ENCODE data around the gene HTT. TPM values are rescaled to one million over a fixed set of nuclear protein-coding genes. Genes with fewer than 3 reads are reported as not detected.
A peak's percentile ranks its signal among the peaks of the same experiment; 100 is the strongest.
"Not testable (repeated sequence)": the region's sequence is repeated elsewhere in the genome, so short reads cannot be mapped to it uniquely, and the experiment has no call there.

Gene HTT
- total and polyA plus RNA-seq, 3 experiments from 2014 or later = 5.1 to 58.6 (median 54.7) TPM

- Histone ChIP-seq H3K4me1 (ENCODE audit: insufficient read depth, low read length) (no peaks in the 10 kb centered on the region), H3K27me3 (ENCODE audit: insufficient read depth, low read length, poor library complexity, severe bottlenecking) (no peaks in the 10 kb centered on the region), H3K9me3 (ENCODE audit: low read length) (no peaks in the 10 kb centered on the region), H3K36me3 (ENCODE audit: insufficient read depth, low read length) (peaks cover 17% of the 10 kb centered on the region), H3K27ac (ENCODE audit: low read depth, low read length) (no peak overlapping the region), H3K4me3 (ENCODE audit: low read length) (no peak overlapping the region)
- Mint-ChIP-seq H3K36me3 (peaks cover 43 to 90% (median 46%) of the 10 kb centered on the region in 3 donors), H3K27me3 (no peaks in the 10 kb centered on the region), H3K27ac (peak overlapping the region in 3 of 8 donors; percentile 43 to 76 (median 70)), H3K4me3 (no peak overlapping the region), H3K9me3 (peaks cover 0 to 8% (median 6%) of the 10 kb centered on the region in 5 donors), H3K4me1 (peaks cover 0 to 3% (median 2%) of the 10 kb centered on the region in 3 donors)
- no peak for DNase-seq
- POLR2A ChIA-PET = interaction anchor here (0.6 kb wide), 1 partner anchor 24 kb away, joined by 3 read pairs; no protein-coding TSS in a partner anchor
- CTCF ChIA-PET = interaction anchor here (1.0 kb wide), 1 partner anchor 323 kb away, joined by 4 read pairs; no protein-coding TSS in a partner anchor
Measured at GRCh38 chr4:3157366-3157765, 82.9 kb downstream of the HTT start.

- H3K36me3 Mint-ChIP-seq = peaks cover 50 to 90% (median 59%) of the 10 kb centered on the region in 3 donors
- H3K4me3 Mint-ChIP-seq = no peak overlapping the region
- H3K27me3 ChIP-seq (ENCODE audit: insufficient read depth, low read length, poor library complexity, severe bottlenecking) = no peaks in the 10 kb centered on the region
- no peaks in the 10 kb centered on the region for H3K9me3 ChIP-seq (ENCODE audit: low read length)
- H3K27ac Mint-ChIP-seq = peak overlapping the region in 3 of 8 donors; percentile 13 to 45 (median 38)
- no peak for DNase-seq
- H3K27ac ChIP-seq (ENCODE audit: low read depth, low read length) = no peak overlapping the region
- H3K27me3 Mint-ChIP-seq = no peaks in the 10 kb centered on the region
- peaks cover 2 to 11% (median 2%) of the 10 kb centered on the region in 3 donors for H3K4me1 Mint-ChIP-seq
- POLR2A ChIA-PET = no interaction called here
- H3K36me3 ChIP-seq (ENCODE audit: insufficient read depth, low read length) = peaks cover 17% of the 10 kb centered on the region
- no peaks in the 10 kb centered on the region for H3K4me1 ChIP-seq (ENCODE audit: insufficient read depth, low read length)
- peaks cover 6 to 20% (median 14%) of the 10 kb centered on the region in 5 donors for H3K9me3 Mint-ChIP-seq
- no peak overlapping the region for H3K4me3 ChIP-seq (ENCODE audit: low read length)
- CTCF ChIA-PET = interaction anchor here (1.4 kb wide), 1 partner anchor 35 kb away, joined by 3 read pairs; no protein-coding TSS in a partner anchor
Measured at GRCh38 chr4:3158841-3159240, 84.4 kb downstream of the HTT start.

- no peak overlapping the region for H3K27ac ChIP-seq (ENCODE audit: low read depth, low read length)
- H3K4me1 ChIP-seq (ENCODE audit: insufficient read depth, low read length) = no peaks in the 10 kb centered on the region
- Mint-ChIP-seq H3K36me3 (peaks cover 57 to 95% (median 68%) of the 10 kb centered on the region in 3 donors), H3K4me3 (no peak overlapping the region), H3K27ac (peak overlapping the region in 2 of 8 donors; percentile 47 to 69), H3K4me1 (peaks cover 10 to 26% (median 16%) of the 10 kb centered on the region in 3 donors), H3K9me3 (peaks cover 6 to 23% (median 14%) of the 10 kb centered on the region in 5 donors), H3K27me3 (no peaks in the 10 kb centered on the region)
- no peak overlapping the region for H3K4me3 ChIP-seq (ENCODE audit: low read length)
- DNase-seq = no peak
- H3K9me3 ChIP-seq (ENCODE audit: low read length) = no peaks in the 10 kb centered on the region
- POLR2A ChIA-PET = no interaction called here
- no peaks in the 10 kb centered on the region for H3K27me3 ChIP-seq (ENCODE audit: insufficient read depth, low read length, poor library complexity, severe bottlenecking)
- peaks cover 14% of the 10 kb centered on the region for H3K36me3 ChIP-seq (ENCODE audit: insufficient read depth, low read length)
- CTCF ChIA-PET = no interaction called here
Measured at GRCh38 chr4:3160438-3160837, 86.0 kb downstream of the HTT start.

- CTCF ChIA-PET; H3K27me3 Mint-ChIP-seq; DNase-seq; POLR2A ChIA-PET; H3K27ac ChIP-seq (ENCODE audit: low read depth, low read length); H3K9me3 ChIP-seq (ENCODE audit: low read length); H3K27ac Mint-ChIP-seq; H3K4me1 ChIP-seq (ENCODE audit: insufficient read depth, low read length); H3K27me3 ChIP-seq (ENCODE audit: insufficient read depth, low read length, poor library complexity, severe bottlenecking); H3K4me3 Mint-ChIP-seq; H3K4me3 ChIP-seq (ENCODE audit: low read length): not testable (repeated sequence)
- Mint-ChIP-seq H3K36me3 (peaks cover 59 to 97% (median 71%) of the 10 kb centered on the region in 3 donors), H3K4me1 (peaks cover 12 to 32% (median 19%) of the 10 kb centered on the region in 3 donors), H3K9me3 (peaks cover 6 to 23% (median 14%) of the 10 kb centered on the region in 5 donors)
- H3K36me3 ChIP-seq (ENCODE audit: insufficient read depth, low read length) = peaks cover 14% of the 10 kb centered on the region
Measured at GRCh38 chr4:3161044-3161443, 86.6 kb downstream of the HTT start.

- Mint-ChIP-seq H3K9me3 (peaks cover 6 to 23% (median 14%) of the 10 kb centered on the region in 5 donors), H3K4me1 (peaks cover 20 to 45% (median 42%) of the 10 kb centered on the region in 3 donors), H3K36me3 (peaks cover 55 to 90% (median 58%) of the 10 kb centered on the region in 3 donors)
- H3K27me3 ChIP-seq (ENCODE audit: insufficient read depth, low read length, poor library complexity, severe bottlenecking); H3K27me3 Mint-ChIP-seq; DNase-seq; H3K4me3 ChIP-seq (ENCODE audit: low read length); CTCF ChIA-PET; H3K4me1 ChIP-seq (ENCODE audit: insufficient read depth, low read length); H3K27ac Mint-ChIP-seq; POLR2A ChIA-PET; H3K27ac ChIP-seq (ENCODE audit: low read depth, low read length); H3K9me3 ChIP-seq (ENCODE audit: low read length); H3K36me3 ChIP-seq (ENCODE audit: insufficient read depth, low read length); H3K4me3 Mint-ChIP-seq: not testable (repeated sequence)
Measured at GRCh38 chr4:3166434-3166833, 92.0 kb downstream of the HTT start.

- no peak for DNase-seq
- peaks cover 10% of the 10 kb centered on the region for H3K36me3 ChIP-seq (ENCODE audit: insufficient read depth, low read length)
- H3K4me1 ChIP-seq (ENCODE audit: insufficient read depth, low read length) = no peaks in the 10 kb centered on the region
- Mint-ChIP-seq H3K36me3 (peaks cover 50 to 90% (median 52%) of the 10 kb centered on the region in 3 donors), H3K4me3 (no peak overlapping the region), H3K27me3 (no peaks in the 10 kb centered on the region), H3K27ac (peak overlapping the region in 2 of 8 donors; percentile 12 to 17), H3K4me1 (peaks cover 18 to 45% (median 35%) of the 10 kb centered on the region in 3 donors), H3K9me3 (peaks cover 0 to 11% (median 1%) of the 10 kb centered on the region in 5 donors)
- H3K27me3 ChIP-seq (ENCODE audit: insufficient read depth, low read length, poor library complexity, severe bottlenecking) = no peaks in the 10 kb centered on the region
- no peaks in the 10 kb centered on the region for H3K9me3 ChIP-seq (ENCODE audit: low read length)
- ChIA-PET POLR2A (no interaction called here), CTCF (no interaction called here)
- H3K4me3 ChIP-seq (ENCODE audit: low read length) = no peak overlapping the region
- H3K27ac ChIP-seq (ENCODE audit: low read depth, low read length) = no peak overlapping the region
Measured at GRCh38 chr4:3168029-3168428, 93.5 kb downstream of the HTT start.

- Histone ChIP-seq H3K4me1 (ENCODE audit: insufficient read depth, low read length) (no peaks in the 10 kb centered on the region), H3K27ac (ENCODE audit: low read depth, low read length) (no peak overlapping the region), H3K27me3 (ENCODE audit: insufficient read depth, low read length, poor library complexity, severe bottlenecking) (no peaks in the 10 kb centered on the region), H3K9me3 (ENCODE audit: low read length) (no peaks in the 10 kb centered on the region), H3K4me3 (ENCODE audit: low read length) (no peak overlapping the region), H3K36me3 (ENCODE audit: insufficient read depth, low read length) (peaks cover 32% of the 10 kb centered on the region)
- DNase-seq = no peak
- ChIA-PET POLR2A (interaction anchor here (0.5 kb wide), 1 partner anchor 95 kb away, joined by 4 read pairs; no protein-coding TSS in a partner anchor), CTCF (interaction anchor here (1.3 kb wide), 1 partner anchor 12 kb away, joined by 3 read pairs; no protein-coding TSS in a partner anchor)
- H3K27me3 Mint-ChIP-seq = no peaks in the 10 kb centered on the region
- H3K4me1 Mint-ChIP-seq = peaks cover 6 to 14% (median 6%) of the 10 kb centered on the region in 3 donors
- H3K27ac Mint-ChIP-seq = no peak overlapping the region
- H3K4me3 Mint-ChIP-seq = no peak overlapping the region
- H3K9me3 Mint-ChIP-seq = no peaks in the 10 kb centered on the region
- H3K36me3 Mint-ChIP-seq = peaks cover 34 to 97% (median 38%) of the 10 kb centered on the region in 3 donors
Measured at GRCh38 chr4:3174371-3175338, 100.2 kb downstream of the HTT start.

All from CD8-positive, alpha-beta memory T cell (primary cell).